ENCODE measurements around the gene MRPS30.

GRCh38 chr5:44783634-44784315, 25.0 kb upstream of the MRPS30 start:
- TF ChIP-seq CTCF (IDR thresholded peaks at IDR 0.05), result no peak
- TF ChIP-seq POLR2A (IDR thresholded peaks at IDR 0.05), result no peak
